Measurements from ENCODE around the gene AFAP1L2. TPM values are rescaled to one million over a fixed set of nuclear protein-coding genes. Genes with fewer than 3 reads are reported as not detected.

AFAP1L2 gene
- total RNA-seq, 2 donors from 2014 or later: 1.5 to 1.8 TPM

DNA sequence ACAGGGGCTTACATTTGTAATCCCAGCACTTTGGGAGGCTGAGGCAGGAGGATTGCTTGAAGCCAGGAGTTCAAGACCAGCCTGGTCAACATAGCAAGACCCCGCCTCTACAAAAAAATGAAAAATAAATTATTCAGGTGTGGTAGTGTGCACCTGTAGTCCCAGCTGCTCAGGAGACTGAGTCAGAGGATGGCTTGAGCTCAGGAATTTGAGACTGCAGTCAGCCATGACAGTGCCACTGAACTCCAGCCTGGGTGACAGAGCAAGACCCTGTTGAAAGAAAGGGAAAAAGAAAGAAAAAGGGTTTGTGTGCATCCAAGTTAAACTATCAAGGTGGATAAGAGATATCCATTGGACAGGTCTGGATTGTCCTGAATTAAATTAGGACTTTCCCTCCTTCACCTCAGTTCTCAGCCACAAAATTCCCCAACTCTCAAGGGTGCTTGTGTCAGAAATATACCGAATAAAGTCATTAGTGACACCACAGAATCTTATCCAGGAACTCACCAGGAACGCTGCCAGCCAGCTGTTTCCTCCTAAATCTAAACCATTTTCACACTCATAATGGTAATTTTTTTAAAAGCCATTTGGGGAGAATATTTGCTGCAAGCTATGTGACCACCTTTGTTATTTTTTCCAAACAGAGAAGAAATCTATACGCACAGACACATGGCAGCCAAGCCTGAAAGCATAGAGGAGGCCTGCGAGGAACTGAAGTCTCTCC, 12.0 kb downstream of the AFAP1L2 start:
- ATAC-seq (replicated peaks in 1 of 2): no peak
- H3K27ac Mint-ChIP-seq: no peak overlapping the region
- DNase-seq: no peak
- peaks cover 0 to 3% of the 10 kb centered on the region in 2 donors for H3K9me3 Mint-ChIP-seq
- H3K4me1 Mint-ChIP-seq (ENCODE audit: low read depth): peaks cover 15% of the 10 kb centered on the region
- H3K4me3 Mint-ChIP-seq: no peak overlapping the region
- H3K27me3 Mint-ChIP-seq (ENCODE audit: low read depth): peaks cover 49% of the 10 kb centered on the region
- H3K36me3 Mint-ChIP-seq (ENCODE audit: insufficient read depth in 2 of 2): no peaks in the 10 kb centered on the region

- Mint-ChIP-seq H3K27ac (no peak overlapping the region), H3K4me3 (no peak overlapping the region), H3K4me1 (ENCODE audit: low read depth) (peaks cover 15% of the 10 kb centered on the region), H3K9me3 (peaks cover 0 to 3% of the 10 kb centered on the region in 2 donors), H3K27me3 (ENCODE audit: low read depth) (peaks cover 49% of the 10 kb centered on the region), H3K36me3 (ENCODE audit: insufficient read depth in 2 of 2) (no peaks in the 10 kb centered on the region)
- ATAC-seq (replicated peaks in 1 of 2): no peak
- DNase-seq: no peak
Measured at GRCh38 chr10:114391599-114391998, 12.7 kb downstream of the AFAP1L2 start.

DNA sequence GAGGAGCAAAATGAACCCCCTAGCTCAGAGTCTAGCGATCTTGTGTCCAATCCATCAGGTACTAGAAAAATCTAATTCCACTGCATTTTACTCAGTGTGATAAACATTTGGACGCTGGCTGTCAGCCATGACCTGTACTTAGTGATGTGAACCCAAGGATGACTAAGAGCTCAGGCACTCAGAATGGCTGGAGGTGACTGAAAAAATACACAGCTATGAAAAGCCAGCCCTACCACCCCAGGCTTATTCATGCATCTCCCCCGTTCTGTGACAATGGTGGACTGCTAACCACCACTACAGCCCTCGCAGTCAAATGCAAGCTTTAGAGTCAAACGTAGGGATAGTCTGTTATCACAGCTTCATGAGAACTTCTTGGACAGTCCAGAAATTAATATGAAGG, 14.9 kb downstream of the AFAP1L2 start:
- peaks cover 30% of the 10 kb centered on the region for H3K27me3 Mint-ChIP-seq (ENCODE audit: low read depth)
- peaks cover 15% of the 10 kb centered on the region for H3K4me1 Mint-ChIP-seq (ENCODE audit: low read depth)

GRCh38 chr10:114388275-114388674, 16.0 kb downstream of the AFAP1L2 start:
- H3K27ac Mint-ChIP-seq: no peak overlapping the region
- H3K4me3 Mint-ChIP-seq: no peak overlapping the region
- H3K9me3 Mint-ChIP-seq: peaks cover 0 to 3% of the 10 kb centered on the region in 2 donors
- peaks cover 15% of the 10 kb centered on the region for H3K4me1 Mint-ChIP-seq (ENCODE audit: low read depth)
- peak; percentile 78 to 81 for ATAC-seq (replicated peaks in 1 of 2)
- DNase-seq: peak; percentile 13 to 19
- no peaks in the 10 kb centered on the region for H3K36me3 Mint-ChIP-seq (ENCODE audit: insufficient read depth in 2 of 2)
- H3K27me3 Mint-ChIP-seq (ENCODE audit: low read depth): peaks cover 22% of the 10 kb centered on the region

More for the DNA sequence above, 14.9 kb downstream of the AFAP1L2 start:
- Mint-ChIP-seq H3K27ac (no peak overlapping the region), H3K36me3 (ENCODE audit: insufficient read depth in 2 of 2) (no peaks in the 10 kb centered on the region), H3K4me3 (no peak overlapping the region), H3K9me3 (peaks cover 0 to 3% of the 10 kb centered on the region in 2 donors)
- no peak for ATAC-seq (replicated peaks in 1 of 2)
- DNase-seq: no peak

DNA sequence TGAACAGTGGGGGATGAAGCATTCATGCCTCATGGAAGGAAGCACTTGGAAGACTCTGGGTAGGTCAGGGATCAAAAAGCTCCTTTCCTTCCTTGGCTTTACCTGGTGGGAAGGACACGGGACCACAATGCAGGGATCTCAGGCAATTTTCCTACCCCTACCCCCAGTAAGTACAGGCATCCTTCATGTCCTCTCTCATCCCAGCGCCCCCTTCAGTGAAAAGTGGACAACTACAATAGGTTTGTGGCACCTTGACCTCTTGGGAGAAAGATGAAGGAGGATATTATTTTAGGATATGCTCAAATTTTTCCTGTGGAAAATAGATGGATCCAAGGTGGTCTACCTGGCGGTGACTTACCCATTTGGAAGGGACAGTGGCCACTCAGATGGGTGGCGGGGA, 16.5 kb downstream of the AFAP1L2 start:
- no peak overlapping the region for H3K27ac Mint-ChIP-seq
- DNase-seq: no peak
- H3K4me1 Mint-ChIP-seq (ENCODE audit: low read depth): peaks cover 15% of the 10 kb centered on the region
- H3K9me3 Mint-ChIP-seq: peaks cover 0 to 3% of the 10 kb centered on the region in 2 donors
- no peak for ATAC-seq (replicated peaks in 1 of 2)
- H3K36me3 Mint-ChIP-seq (ENCODE audit: insufficient read depth in 2 of 2): no peaks in the 10 kb centered on the region
- H3K27me3 Mint-ChIP-seq (ENCODE audit: low read depth): peaks cover 17% of the 10 kb centered on the region
- no peak overlapping the region for H3K4me3 Mint-ChIP-seq

GRCh38 chr10:114386452-114386851, 17.9 kb downstream of the AFAP1L2 start:
- peaks cover 15% of the 10 kb centered on the region for H3K4me1 Mint-ChIP-seq (ENCODE audit: low read depth)

GRCh38 chr10:114385557-114385956, 18.7 kb downstream of the AFAP1L2 start:
- no peak for DNase-seq
- Mint-ChIP-seq H3K36me3 (ENCODE audit: insufficient read depth in 2 of 2) (no peaks in the 10 kb centered on the region), H3K4me3 (no peak overlapping the region), H3K27me3 (ENCODE audit: low read depth) (peaks cover 16% of the 10 kb centered on the region), H3K4me1 (ENCODE audit: low read depth) (peaks cover 15% of the 10 kb centered on the region), H3K27ac (no peak overlapping the region), H3K9me3 (peaks cover 0 to 3% of the 10 kb centered on the region in 2 donors)
- ATAC-seq (replicated peaks in 1 of 2): no peak

More at GRCh38 chr10:114386452-114386851, 17.9 kb downstream of the AFAP1L2 start:
- Mint-ChIP-seq H3K4me3 (no peak overlapping the region), H3K36me3 (ENCODE audit: insufficient read depth in 2 of 2) (no peaks in the 10 kb centered on the region), H3K27ac (no peak overlapping the region), H3K9me3 (peaks cover 0 to 3% of the 10 kb centered on the region in 2 donors), H3K27me3 (ENCODE audit: low read depth) (peaks cover 12% of the 10 kb centered on the region)
- no peak for DNase-seq
- ATAC-seq (replicated peaks in 1 of 2): no peak

DNA sequence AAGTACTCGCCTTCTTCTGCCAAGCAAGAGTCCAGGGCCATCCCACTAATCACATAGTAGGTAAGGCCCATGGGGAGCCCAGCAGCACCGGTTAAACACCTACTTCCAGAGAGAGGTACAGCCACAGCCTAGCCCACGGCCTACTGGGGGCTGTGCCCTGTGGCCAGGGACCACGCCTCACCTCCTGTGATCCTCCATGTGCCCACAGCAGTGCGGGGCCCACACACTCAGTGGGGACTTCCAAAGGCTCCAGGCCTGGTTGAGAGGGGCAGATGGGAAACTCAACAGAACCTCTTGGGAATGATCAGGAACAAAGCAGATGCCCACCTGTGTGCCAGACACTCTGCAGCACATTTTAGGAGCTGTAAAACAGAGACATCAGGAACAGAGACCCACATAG, 19.7 kb downstream of the AFAP1L2 start:
- no peaks in the 10 kb centered on the region for H3K36me3 Mint-ChIP-seq (ENCODE audit: insufficient read depth in 2 of 2)

GRCh38 chr10:114384181-114384580, 20.1 kb downstream of the AFAP1L2 start:
- H3K4me3 Mint-ChIP-seq: no peak overlapping the region
- DNase-seq (no peak), ATAC-seq (replicated peaks in 1 of 2) (no peak)
- peaks cover 0 to 3% of the 10 kb centered on the region in 2 donors for H3K9me3 Mint-ChIP-seq
- H3K27ac Mint-ChIP-seq: no peak overlapping the region
- H3K4me1 Mint-ChIP-seq (ENCODE audit: low read depth): peaks cover 14% of the 10 kb centered on the region
- no peaks in the 10 kb centered on the region for H3K36me3 Mint-ChIP-seq (ENCODE audit: insufficient read depth in 2 of 2)
- H3K27me3 Mint-ChIP-seq (ENCODE audit: low read depth): peaks cover 15% of the 10 kb centered on the region

More for the DNA sequence above, 19.7 kb downstream of the AFAP1L2 start:
- Mint-ChIP-seq H3K27ac (no peak overlapping the region), H3K27me3 (ENCODE audit: low read depth) (peaks cover 17% of the 10 kb centered on the region), H3K9me3 (peaks cover 0 to 3% of the 10 kb centered on the region in 2 donors), H3K4me1 (ENCODE audit: low read depth) (peaks cover 15% of the 10 kb centered on the region), H3K4me3 (no peak overlapping the region)
- DNase-seq (no peak), ATAC-seq (replicated peaks in 1 of 2) (no peak)

DNA sequence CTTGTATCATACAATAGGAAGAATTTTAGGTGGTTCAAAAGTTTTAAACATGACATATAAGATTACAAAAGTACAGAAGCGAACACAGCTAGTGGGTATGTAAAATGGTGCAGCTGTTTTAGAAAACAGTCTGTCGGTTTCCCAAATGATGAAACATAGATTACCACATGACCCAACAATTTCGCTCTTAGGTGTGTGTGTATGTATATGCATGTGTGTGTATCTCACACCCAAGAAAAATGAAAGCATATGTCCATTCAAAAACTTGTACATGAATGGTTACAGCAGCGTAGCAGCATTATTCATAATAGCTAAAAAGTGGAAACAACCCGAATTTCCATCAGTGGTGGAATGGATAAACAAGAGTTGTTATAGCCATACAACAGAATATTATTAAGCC, 23.5 kb downstream of the AFAP1L2 start:
- DNase-seq: no peak
- no peaks in the 10 kb centered on the region for H3K4me1 Mint-ChIP-seq (ENCODE audit: low read depth)
- ATAC-seq (replicated peaks in 1 of 2): no peak
- H3K27me3 Mint-ChIP-seq (ENCODE audit: low read depth): peaks cover 15% of the 10 kb centered on the region
- no peaks in the 10 kb centered on the region for H3K9me3 Mint-ChIP-seq
- no peak overlapping the region for H3K27ac Mint-ChIP-seq
- no peak overlapping the region for H3K4me3 Mint-ChIP-seq
- H3K36me3 Mint-ChIP-seq (ENCODE audit: insufficient read depth in 2 of 2): no peaks in the 10 kb centered on the region

DNA sequence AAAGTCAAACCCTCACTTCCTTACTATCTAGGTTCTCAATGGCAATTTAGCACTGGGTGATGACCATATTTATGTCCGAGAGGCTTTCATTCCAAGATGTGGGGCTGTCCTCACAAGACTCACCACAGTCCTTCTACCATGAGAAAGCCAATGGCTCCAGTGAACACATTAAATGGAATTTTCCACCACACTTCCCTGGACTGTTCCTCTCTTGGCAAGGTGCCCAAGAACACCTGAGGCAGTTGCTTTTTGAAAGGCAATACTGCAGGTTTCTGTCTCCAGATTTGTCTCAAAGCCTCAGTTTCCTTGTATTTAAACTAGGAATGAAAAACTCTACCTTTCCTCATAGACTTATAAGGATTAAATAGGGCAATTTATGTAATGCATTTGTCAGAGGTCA, 24.2 kb downstream of the AFAP1L2 start:
- H3K9me3 Mint-ChIP-seq: no peaks in the 10 kb centered on the region
- H3K27ac Mint-ChIP-seq: no peak overlapping the region
- H3K27me3 Mint-ChIP-seq (ENCODE audit: low read depth): peaks cover 15% of the 10 kb centered on the region
- no peaks in the 10 kb centered on the region for H3K4me1 Mint-ChIP-seq (ENCODE audit: low read depth)
- H3K36me3 Mint-ChIP-seq (ENCODE audit: insufficient read depth in 2 of 2): no peaks in the 10 kb centered on the region
- no peak for DNase-seq
- H3K4me3 Mint-ChIP-seq: no peak overlapping the region
- no peak for ATAC-seq (replicated peaks in 1 of 2)

DNA sequence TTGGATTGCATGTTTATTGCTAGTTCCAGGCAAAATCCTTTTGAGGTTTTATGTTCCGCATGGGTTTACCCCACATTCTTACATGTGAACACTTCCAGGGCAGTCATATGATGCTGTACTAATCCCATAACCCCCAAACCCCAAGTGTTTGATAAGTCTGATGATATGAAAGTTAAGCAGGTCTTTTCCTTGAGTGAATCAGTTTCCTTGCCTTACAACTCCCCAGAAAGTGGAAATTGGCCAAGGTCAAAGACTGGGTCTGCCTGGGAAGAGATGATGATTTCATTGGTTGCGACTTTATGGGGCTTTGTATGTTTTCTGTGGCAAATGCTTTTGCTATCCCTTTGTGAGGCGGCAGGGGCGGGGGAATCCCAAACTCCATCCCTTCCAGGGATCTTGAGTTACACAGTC, 24.7 kb downstream of the AFAP1L2 start:
- Mint-ChIP-seq H3K4me3 (no peak overlapping the region), H3K36me3 (ENCODE audit: insufficient read depth in 2 of 2) (no peaks in the 10 kb centered on the region), H3K9me3 (no peaks in the 10 kb centered on the region), H3K27me3 (ENCODE audit: low read depth) (peaks cover 15% of the 10 kb centered on the region), H3K27ac (no peak overlapping the region), H3K4me1 (ENCODE audit: low read depth) (no peaks in the 10 kb centered on the region)
- ATAC-seq (replicated peaks in 1 of 2): no peak
- DNase-seq: no peak

- Mint-ChIP-seq H3K36me3 (ENCODE audit: insufficient read depth in 2 of 2) (no peaks in the 10 kb centered on the region), H3K27ac (no peak overlapping the region), H3K9me3 (no peaks in the 10 kb centered on the region), H3K4me1 (ENCODE audit: low read depth) (no peaks in the 10 kb centered on the region), H3K27me3 (ENCODE audit: low read depth) (peaks cover 15% of the 10 kb centered on the region), H3K4me3 (no peak overlapping the region)
- DNase-seq (no peak), ATAC-seq (replicated peaks in 1 of 2) (no peak)
Measured at GRCh38 chr10:114376523-114376922, 27.8 kb downstream of the AFAP1L2 start.

- Mint-ChIP-seq H3K9me3 (no peaks in the 10 kb centered on the region), H3K4me3 (no peak overlapping the region)
Measured at GRCh38 chr10:114375047-114375446, 29.3 kb downstream of the AFAP1L2 start.

More at GRCh38 chr10:114375047-114375446, 29.3 kb downstream of the AFAP1L2 start:
- Mint-ChIP-seq H3K4me1 (ENCODE audit: low read depth) (no peaks in the 10 kb centered on the region), H3K27me3 (ENCODE audit: low read depth) (peaks cover 2% of the 10 kb centered on the region), H3K36me3 (ENCODE audit: insufficient read depth in 2 of 2) (no peaks in the 10 kb centered on the region), H3K27ac (no peak overlapping the region)
- ATAC-seq (replicated peaks in 1 of 2) (no peak), DNase-seq (no peak)

All from activated T-cell treated with anti-CD3 and anti-CD28 coated beads, Interleukin-2, amount 50 U/mL, for 72 hours (primary cell).